ENCODE results near the gene ANGEL2.

The ANGEL2 gene

DNA sequence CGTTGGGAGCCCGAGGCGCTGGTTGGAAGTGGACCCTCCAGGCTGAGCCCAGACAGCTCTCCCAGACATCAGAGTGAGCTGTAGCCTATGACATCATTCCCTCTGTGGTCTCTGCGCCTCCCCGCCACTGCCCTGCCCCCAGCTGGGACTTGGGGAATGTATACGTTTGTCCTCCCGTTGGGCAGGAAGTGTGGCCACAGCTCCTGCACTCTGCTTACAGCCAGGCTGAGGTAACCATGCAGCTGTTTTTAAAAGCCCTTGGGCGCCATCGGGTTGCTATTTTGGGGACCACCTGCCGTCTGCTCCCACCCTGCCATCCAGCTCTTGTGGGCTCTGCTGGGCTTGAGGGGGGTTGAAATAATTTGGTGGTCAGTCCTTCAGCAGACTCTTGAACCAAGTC, 57.5 kb downstream of the ANGEL2 start:
- Mint-ChIP-seq H3K27me3 (peaks cover 3% of the 10 kb centered on the region), H3K4me1 (peaks cover 8% of the 10 kb centered on the region), H3K9me3 (no peaks in the 10 kb centered on the region), H3K36me3 (no peaks in the 10 kb centered on the region), H3K27ac (no peak overlapping the region), H3K4me3 (no peak overlapping the region)
- DNase-seq (ENCODE audit: low spot score in 2 of 2) (no peak), ATAC-seq (ENCODE audit: low read depth) (no peak)

DNA sequence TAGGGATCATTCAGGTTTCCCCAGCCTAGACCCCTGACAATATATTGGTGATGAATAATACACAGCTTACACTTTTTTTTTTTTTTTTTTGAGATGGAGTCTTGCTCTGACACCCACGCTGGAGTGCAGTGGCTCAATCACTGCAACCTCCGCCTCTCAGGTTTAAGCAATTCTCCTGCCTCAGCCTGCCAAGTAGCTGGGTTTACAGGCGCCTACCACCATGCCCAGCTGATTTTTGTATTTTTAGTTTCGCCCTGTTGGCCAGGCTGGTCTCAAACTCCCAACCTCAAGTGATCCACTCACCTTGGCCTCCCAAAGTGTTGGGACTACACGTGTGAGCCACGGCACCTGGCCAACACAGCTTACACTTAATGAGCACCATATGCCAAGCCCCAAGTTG, 58.1 kb downstream of the ANGEL2 start:
- DNase-seq (ENCODE audit: low spot score in 2 of 2) (no peak), ATAC-seq (ENCODE audit: low read depth) (no peak)
- H3K27me3 Mint-ChIP-seq = peaks cover 5% of the 10 kb centered on the region
- no peak overlapping the region for H3K27ac Mint-ChIP-seq
- peaks cover 8% of the 10 kb centered on the region for H3K4me1 Mint-ChIP-seq
- no peaks in the 10 kb centered on the region for H3K36me3 Mint-ChIP-seq
- H3K9me3 Mint-ChIP-seq = no peaks in the 10 kb centered on the region
- H3K4me3 Mint-ChIP-seq = no peak overlapping the region

- Mint-ChIP-seq H3K4me3 (no peak overlapping the region), H3K27me3 (peaks cover 7% of the 10 kb centered on the region), H3K27ac (no peak overlapping the region), H3K9me3 (no peaks in the 10 kb centered on the region), H3K4me1 (peaks cover 8% of the 10 kb centered on the region), H3K36me3 (no peaks in the 10 kb centered on the region)
- DNase-seq (ENCODE audit: low spot score in 2 of 2) = no peak
- ATAC-seq (ENCODE audit: low read depth) = no peak
Measured at GRCh38 chr1:212955961-212956620, 59.6 kb downstream of the ANGEL2 start.

DNA sequence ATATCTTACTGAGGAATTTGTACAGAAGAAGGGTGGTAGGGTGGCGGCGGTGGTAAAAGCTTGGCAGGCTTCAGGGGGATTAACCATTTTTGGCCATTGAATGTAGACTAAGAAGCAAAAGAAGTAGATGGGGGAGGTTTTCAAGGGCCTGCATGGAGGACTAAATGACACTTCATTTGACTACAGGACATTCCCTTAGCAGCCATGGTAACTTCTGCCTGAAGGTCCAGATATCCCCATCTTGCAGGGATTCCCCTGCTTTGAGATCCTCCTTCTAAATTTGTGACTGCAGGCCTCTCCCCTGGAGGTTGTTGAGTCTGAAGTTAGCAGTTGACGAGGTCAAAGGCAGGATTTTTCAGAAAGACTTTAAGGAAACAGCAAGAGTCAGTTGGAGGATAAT, 60.6 kb downstream of the ANGEL2 start:
- no peaks in the 10 kb centered on the region for H3K36me3 Mint-ChIP-seq
- DNase-seq (ENCODE audit: low spot score in 2 of 2) (no peak), ATAC-seq (ENCODE audit: low read depth) (no peak)
- H3K4me3 Mint-ChIP-seq = no peak overlapping the region
- H3K9me3 Mint-ChIP-seq = no peaks in the 10 kb centered on the region
- H3K4me1 Mint-ChIP-seq = peaks cover 9% of the 10 kb centered on the region
- peaks cover 7% of the 10 kb centered on the region for H3K27me3 Mint-ChIP-seq
- H3K27ac Mint-ChIP-seq = no peak overlapping the region

GRCh38 chr1:212954514-212954913, 61.2 kb downstream of the ANGEL2 start:
- Mint-ChIP-seq H3K4me1 (peaks cover 8% of the 10 kb centered on the region), H3K27ac (no peak overlapping the region), H3K9me3 (no peaks in the 10 kb centered on the region), H3K36me3 (no peaks in the 10 kb centered on the region), H3K27me3 (peaks cover 7% of the 10 kb centered on the region), H3K4me3 (no peak overlapping the region)
- ATAC-seq (ENCODE audit: low read depth) = no peak
- no peak for DNase-seq (ENCODE audit: low spot score in 2 of 2)

GRCh38 chr1:212953321-212953720, 62.3 kb downstream of the ANGEL2 start:
- ATAC-seq (ENCODE audit: low read depth) (no peak), DNase-seq (ENCODE audit: low spot score in 2 of 2) (no peak)
- H3K4me1 Mint-ChIP-seq = peaks cover 3% of the 10 kb centered on the region
- H3K9me3 Mint-ChIP-seq = no peaks in the 10 kb centered on the region
- H3K36me3 Mint-ChIP-seq = no peaks in the 10 kb centered on the region
- peak overlapping the region; percentile 18 for H3K4me3 Mint-ChIP-seq
- H3K27ac Mint-ChIP-seq = no peak overlapping the region
- peaks cover 6% of the 10 kb centered on the region for H3K27me3 Mint-ChIP-seq

GRCh38 chr1:212952641-212952976, 63.1 kb downstream of the ANGEL2 start:
- peaks cover 3% of the 10 kb centered on the region for H3K4me1 Mint-ChIP-seq
- H3K9me3 Mint-ChIP-seq = no peaks in the 10 kb centered on the region
- H3K4me3 Mint-ChIP-seq = no peak overlapping the region
- no peak for DNase-seq (ENCODE audit: low spot score in 2 of 2)
- no peaks in the 10 kb centered on the region for H3K36me3 Mint-ChIP-seq
- H3K27me3 Mint-ChIP-seq = peaks cover 6% of the 10 kb centered on the region
- ATAC-seq (ENCODE audit: low read depth) = no peak
- H3K27ac Mint-ChIP-seq = no peak overlapping the region

GRCh38 chr1:212951947-212952640, 63.6 kb downstream of the ANGEL2 start:
- no peak for DNase-seq (ENCODE audit: low spot score in 2 of 2)
- H3K4me3 Mint-ChIP-seq = peak overlapping the region; percentile 74
- ATAC-seq (ENCODE audit: low read depth) = no peak
- peaks cover 6% of the 10 kb centered on the region for H3K27me3 Mint-ChIP-seq
- H3K4me1 Mint-ChIP-seq = peaks cover 3% of the 10 kb centered on the region
- H3K9me3 Mint-ChIP-seq = no peaks in the 10 kb centered on the region
- H3K27ac Mint-ChIP-seq = no peak overlapping the region
- no peaks in the 10 kb centered on the region for H3K36me3 Mint-ChIP-seq

DNA sequence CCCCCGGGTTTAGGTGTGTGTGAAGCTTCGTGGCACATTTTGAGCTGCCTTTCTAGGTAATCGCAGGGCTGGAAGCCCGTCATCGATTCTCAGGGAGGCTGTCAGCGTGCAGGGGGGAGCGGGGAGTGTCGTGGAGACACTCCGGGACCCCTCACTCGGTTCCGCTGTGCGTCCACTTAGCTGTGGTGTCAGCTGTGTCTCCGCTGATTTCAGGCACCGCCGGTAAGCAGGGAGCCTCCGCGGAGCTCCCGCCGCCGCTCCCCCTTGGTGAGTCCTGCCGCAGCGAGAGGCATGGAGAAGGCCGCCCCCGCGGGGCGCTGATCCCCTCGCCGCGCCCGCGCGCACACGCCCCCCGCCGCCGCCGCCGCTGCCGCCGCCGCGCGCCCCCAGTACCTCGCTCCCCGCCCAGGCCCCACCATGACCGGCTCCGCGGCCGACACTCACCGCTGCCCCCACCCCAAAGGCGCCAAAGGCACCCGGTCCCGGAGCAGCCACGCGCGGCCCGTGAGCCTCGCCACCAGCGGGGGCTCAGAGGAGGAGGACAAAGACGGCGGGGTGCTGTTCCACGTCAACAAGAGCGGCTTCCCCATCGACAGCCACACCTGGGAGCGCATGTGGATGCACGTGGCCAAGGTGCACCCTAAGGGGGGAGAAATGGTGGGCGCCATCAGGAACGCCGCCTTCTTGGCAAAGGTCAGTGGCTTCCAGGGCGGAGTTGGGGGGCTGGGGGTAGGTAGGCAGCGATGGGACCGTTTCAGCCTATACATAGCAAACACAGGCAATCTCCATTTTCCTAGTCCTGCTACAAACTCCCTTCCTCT, 64.3 kb downstream of the ANGEL2 start:
- Mint-ChIP-seq H3K36me3 (no peaks in the 10 kb centered on the region), H3K27ac (no peak overlapping the region), H3K9me3 (no peaks in the 10 kb centered on the region), H3K27me3 (peaks cover 4% of the 10 kb centered on the region), H3K4me3 (peak overlapping the region; percentile 84), H3K4me1 (peaks cover 8% of the 10 kb centered on the region)
- ATAC-seq (ENCODE audit: low read depth) (peak; percentile 10), DNase-seq (ENCODE audit: low spot score in 2 of 2) (peak in 1 of 2 donors; percentile 23)

DNA sequence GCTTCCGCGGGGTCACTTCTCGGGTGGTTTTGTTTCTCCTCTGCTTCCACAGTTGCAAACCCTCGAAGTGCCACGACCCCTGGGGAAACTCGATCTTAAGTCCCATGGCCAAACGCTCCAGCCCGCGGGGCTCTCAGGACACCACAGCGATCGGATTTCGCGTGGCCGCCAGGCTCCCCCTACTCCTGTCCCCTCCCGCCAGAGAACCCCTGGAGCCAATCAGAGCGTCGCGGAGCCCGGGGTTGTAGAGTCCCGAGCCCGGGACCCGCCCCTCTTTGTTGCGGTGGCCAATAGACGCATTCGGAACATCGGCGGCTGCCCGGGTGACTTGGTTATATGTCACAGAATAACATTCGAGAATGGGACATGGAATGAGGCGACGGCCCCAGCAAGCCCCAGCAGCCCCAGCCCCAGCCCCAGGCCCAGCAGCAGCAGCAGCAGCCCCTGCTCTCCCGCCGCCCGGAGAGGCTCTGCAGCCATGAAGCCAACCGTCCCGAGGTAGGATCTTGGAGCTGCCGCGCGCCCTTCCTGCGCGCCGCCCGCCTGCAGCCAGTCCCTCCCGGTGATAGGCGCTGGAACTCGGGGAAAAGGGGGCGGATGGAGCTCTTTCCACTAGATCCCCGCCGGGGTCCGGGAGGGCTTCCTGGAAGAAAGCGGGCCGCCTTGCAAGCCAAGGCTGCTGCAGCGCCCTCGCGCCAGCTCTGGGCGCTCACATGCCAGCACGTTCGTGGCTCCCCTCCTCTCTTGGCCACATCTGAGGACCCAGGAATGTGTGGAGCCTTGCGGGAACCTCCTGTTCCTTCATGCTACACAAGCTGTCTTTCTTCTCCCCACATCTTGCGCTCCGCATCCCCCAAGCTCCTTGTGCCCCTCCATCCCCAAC, 65.2 kb downstream of the ANGEL2 start, which contains the start of gene VASH2:
TSS of gene VASH2 (plus strand) at position 299 of the 883 bp plus-strand sequence. CDS start 1,002 bp downstream, outside the sequence.
- ATAC-seq (ENCODE audit: low read depth) (peak; percentile 97), DNase-seq (ENCODE audit: low spot score in 2 of 2) (peak; percentile 49 to 60)
- H3K27ac Mint-ChIP-seq = no peak within 1 kb of the TSS
- peaks cover 16% of the 10 kb centered on the region for H3K4me1 Mint-ChIP-seq
- peaks cover 4% of the 10 kb centered on the region for H3K27me3 Mint-ChIP-seq
- H3K9me3 Mint-ChIP-seq = no peaks in the 10 kb centered on the region
- no peaks in the 10 kb centered on the region for H3K36me3 Mint-ChIP-seq
- H3K4me3 Mint-ChIP-seq = peak within 1 kb of the TSS; percentile 84

GRCh38 chr1:212949771-212950170, 65.9 kb downstream of the ANGEL2 start:
- Mint-ChIP-seq H3K27me3 (peaks cover 4% of the 10 kb centered on the region), H3K27ac (no peak overlapping the region), H3K4me1 (peaks cover 20% of the 10 kb centered on the region), H3K4me3 (peak overlapping the region; percentile 84), H3K36me3 (no peaks in the 10 kb centered on the region), H3K9me3 (no peaks in the 10 kb centered on the region)
- DNase-seq (ENCODE audit: low spot score in 2 of 2) = no peak
- no peak for ATAC-seq (ENCODE audit: low read depth)

GRCh38 chr1:212946872-212947271, 68.8 kb downstream of the ANGEL2 start:
- Mint-ChIP-seq H3K27ac (peak overlapping the region; percentile 52), H3K36me3 (no peaks in the 10 kb centered on the region)

DNA sequence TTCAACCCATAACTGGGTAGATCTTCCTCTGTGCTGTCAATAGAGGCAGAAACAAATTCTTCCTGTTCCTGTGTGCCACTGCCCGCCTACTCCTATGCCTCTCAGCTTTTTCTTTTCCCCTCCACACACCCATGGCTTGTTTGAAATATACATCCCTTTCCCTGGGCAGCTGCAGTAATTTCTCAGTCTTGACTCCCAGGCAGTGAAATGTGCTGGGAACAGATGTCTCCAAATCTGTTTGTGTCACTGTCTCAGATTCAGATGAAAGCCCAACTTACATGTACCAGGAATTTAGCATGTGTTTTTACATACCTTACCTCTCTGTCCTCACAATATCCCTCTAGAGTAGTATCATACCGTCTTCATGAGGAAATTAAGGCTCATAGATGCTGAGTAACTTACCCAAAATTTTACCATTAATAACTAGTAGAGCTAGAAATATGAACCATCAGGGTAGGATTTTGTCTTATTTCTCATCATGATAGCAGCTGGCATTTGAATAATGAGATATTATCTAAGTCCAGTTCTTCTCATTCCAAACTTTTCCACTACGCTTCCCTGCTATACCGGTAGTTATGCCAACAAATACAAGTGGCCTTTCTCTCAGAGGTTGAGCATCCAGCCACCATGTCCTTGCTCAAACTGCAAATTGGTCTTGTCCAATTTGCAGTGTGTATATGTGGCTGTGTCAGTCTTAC, 70.1 kb downstream of the ANGEL2 start:
- Mint-ChIP-seq H3K4me3 (no peak overlapping the region), H3K27ac (peak overlapping the region; percentile 52), H3K27me3 (no peaks in the 10 kb centered on the region), H3K4me1 (peaks cover 32% of the 10 kb centered on the region), H3K9me3 (peaks cover 3% of the 10 kb centered on the region), H3K36me3 (no peaks in the 10 kb centered on the region)
- ATAC-seq (ENCODE audit: low read depth) = no peak
- DNase-seq (ENCODE audit: low spot score in 2 of 2) = no peak

More at GRCh38 chr1:212946872-212947271, 68.8 kb downstream of the ANGEL2 start:
- no peaks in the 10 kb centered on the region for H3K27me3 Mint-ChIP-seq
- H3K9me3 Mint-ChIP-seq = no peaks in the 10 kb centered on the region
- H3K4me1 Mint-ChIP-seq = peaks cover 32% of the 10 kb centered on the region
- no peak for DNase-seq (ENCODE audit: low spot score in 2 of 2)
- H3K4me3 Mint-ChIP-seq = no peak overlapping the region
- no peak for ATAC-seq (ENCODE audit: low read depth)

All from memory B cell (primary cell).